Osteocyte (in vitro differentiated cells): ENCODE data around the gene RBM23. TPM values are rescaled to one million over a fixed set of nuclear protein-coding genes. Genes with fewer than 3 reads are reported as not detected.

Source experiments
- DNase-seq: peaks from one replicate; pipeline ENCODE4 v3.0.0; 2021; ENCODE audit warnings: mixed read lengths; ENCODE audit not compliant: unreplicated experiment; ENCODE audit errors: extremely low spot score
- H3K27ac Mint-ChIP-seq: one replicate; pipeline ENCODE4 v1.8.0; 2021; ENCODE audit warnings: mild to moderate bottlenecking, mixed read lengths; ENCODE audit not compliant: unreplicated experiment
- H3K27me3 Mint-ChIP-seq: one replicate; pipeline ENCODE4 v1.8.0; 2021; ENCODE audit warnings: mixed read lengths; ENCODE audit not compliant: unreplicated experiment
- H3K36me3 Mint-ChIP-seq: one replicate; pipeline ENCODE4 v1.8.0; 2021; ENCODE audit warnings: mixed read lengths; ENCODE audit not compliant: unreplicated experiment
- H3K4me1 Mint-ChIP-seq: one replicate; pipeline ENCODE4 v1.8.0; 2021; ENCODE audit warnings: mixed read lengths; ENCODE audit not compliant: unreplicated experiment
- H3K4me3 Mint-ChIP-seq: one replicate; pipeline ENCODE4 v1.8.0; 2021; ENCODE audit warnings: mild to moderate bottlenecking, moderate library complexity, mixed read lengths; ENCODE audit not compliant: unreplicated experiment
- H3K9me3 Mint-ChIP-seq: one replicate; pipeline ENCODE4 v1.8.0; 2021; ENCODE audit warnings: mixed read lengths; ENCODE audit not compliant: unreplicated experiment
- total RNA-seq: library from RNA; stranded (reverse); gene quantifications from 2 replicates; pipeline ENCODE4 v1.2.1, GENCODE V29; 2021
- TF ChIP-seq, protein P1 (sequence below): fragments of 200-600 bp; sonication (generic); IDR thresholded peaks from 2 replicates; pipeline ENCODE4 v1.5.0; 2021; ENCODE audit warnings: antibody characterized with exemption, mild to moderate bottlenecking, moderate library complexity

The RBM23 gene
- total RNA-seq, 1 donor from 2014 or later: 93.3 TPM

DNA sequence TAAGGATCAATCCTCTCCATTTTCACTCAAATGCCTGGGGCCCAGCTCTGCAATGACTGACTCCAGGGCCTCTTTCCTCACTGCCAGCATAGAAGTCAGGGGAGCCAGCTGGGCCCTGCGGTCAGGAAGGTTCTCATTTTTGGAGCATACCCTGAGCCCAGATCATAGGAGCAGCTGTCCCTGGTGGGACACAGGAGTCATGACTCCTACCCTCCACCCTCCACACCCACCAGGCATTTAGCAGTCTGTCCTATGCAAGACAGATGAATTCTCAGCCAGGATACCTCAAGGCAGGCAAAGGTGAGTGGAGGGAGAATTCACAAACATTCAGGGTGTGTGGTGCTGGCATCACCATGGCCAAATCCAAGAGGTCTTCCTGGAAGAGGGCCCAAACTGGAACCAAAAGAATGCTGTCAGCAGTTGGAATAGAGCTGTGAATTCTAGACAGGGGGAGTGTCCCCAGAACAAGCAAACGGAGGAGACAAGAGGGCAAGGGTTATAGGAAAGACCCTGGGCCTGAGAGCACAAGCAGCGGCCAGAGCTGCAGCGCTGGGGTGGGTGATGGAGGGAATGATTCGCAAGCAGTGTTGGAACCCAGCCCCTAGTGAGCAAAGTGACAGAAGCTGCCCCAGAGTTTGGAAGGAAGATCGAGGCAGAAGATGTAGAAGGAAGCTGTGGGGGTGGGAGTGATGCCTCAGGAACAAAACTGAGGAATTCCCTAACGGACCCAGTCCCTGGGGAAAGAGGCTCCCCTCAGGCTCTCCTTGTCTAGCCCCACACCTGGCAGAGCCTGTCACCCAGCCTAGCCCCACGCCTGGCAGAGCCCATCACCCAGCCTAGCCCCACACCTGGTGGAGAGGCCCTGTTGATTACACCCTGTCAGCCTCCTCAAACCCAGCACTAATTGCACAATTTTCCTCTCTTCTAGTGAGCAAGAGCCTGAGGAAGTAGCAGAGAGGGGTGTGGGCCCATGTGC lies 40.4 kb downstream of the RBM23 start:
- H3K4me3 Mint-ChIP-seq: no peak overlapping the region
- peaks cover 3% of the 10 kb centered on the region for H3K4me1 Mint-ChIP-seq
- H3K9me3 Mint-ChIP-seq: no peaks in the 10 kb centered on the region
- H3K27ac Mint-ChIP-seq: no peak overlapping the region
- peaks cover 23% of the 10 kb centered on the region for H3K36me3 Mint-ChIP-seq
- DNase-seq: no peak
- TF ChIP-seq, protein P1, sequence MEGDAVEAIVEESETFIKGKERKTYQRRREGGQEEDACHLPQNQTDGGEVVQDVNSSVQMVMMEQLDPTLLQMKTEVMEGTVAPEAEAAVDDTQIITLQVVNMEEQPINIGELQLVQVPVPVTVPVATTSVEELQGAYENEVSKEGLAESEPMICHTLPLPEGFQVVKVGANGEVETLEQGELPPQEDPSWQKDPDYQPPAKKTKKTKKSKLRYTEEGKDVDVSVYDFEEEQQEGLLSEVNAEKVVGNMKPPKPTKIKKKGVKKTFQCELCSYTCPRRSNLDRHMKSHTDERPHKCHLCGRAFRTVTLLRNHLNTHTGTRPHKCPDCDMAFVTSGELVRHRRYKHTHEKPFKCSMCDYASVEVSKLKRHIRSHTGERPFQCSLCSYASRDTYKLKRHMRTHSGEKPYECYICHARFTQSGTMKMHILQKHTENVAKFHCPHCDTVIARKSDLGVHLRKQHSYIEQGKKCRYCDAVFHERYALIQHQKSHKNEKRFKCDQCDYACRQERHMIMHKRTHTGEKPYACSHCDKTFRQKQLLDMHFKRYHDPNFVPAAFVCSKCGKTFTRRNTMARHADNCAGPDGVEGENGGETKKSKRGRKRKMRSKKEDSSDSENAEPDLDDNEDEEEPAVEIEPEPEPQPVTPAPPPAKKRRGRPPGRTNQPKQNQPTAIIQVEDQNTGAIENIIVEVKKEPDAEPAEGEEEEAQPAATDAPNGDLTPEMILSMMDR: no peak
- no peaks in the 10 kb centered on the region for H3K27me3 Mint-ChIP-seq

DNA sequence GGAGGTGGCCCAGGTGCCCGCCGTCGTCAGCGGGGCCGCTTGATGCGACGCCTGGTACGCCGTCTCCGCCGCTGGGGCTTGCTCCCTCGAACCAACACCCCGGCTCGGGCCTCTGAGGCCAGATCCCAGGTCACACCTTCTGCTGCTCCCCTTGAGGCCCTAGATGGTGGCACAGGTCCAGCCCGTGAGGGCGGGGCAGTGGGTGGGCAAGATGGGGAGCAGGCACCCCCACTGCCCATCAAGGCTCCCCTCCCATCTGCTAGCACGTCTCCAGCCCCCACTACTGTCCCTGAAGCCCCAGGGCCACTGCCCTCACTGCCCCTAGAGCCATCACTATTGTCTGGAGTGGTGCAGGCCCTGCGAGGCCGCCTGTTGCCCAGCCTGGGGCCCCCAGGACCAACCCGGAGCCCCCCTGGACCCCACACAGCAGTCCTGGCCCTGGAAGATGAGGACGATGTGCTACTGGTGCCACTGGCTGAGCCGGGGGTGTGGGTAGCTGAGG lies 41.9 kb downstream of the RBM23 start:
- no peak overlapping the region for H3K4me3 Mint-ChIP-seq
- DNase-seq: no peak
- peaks cover 11% of the 10 kb centered on the region for H3K4me1 Mint-ChIP-seq
- TF ChIP-seq, protein P1: no peak
- no peak overlapping the region for H3K27ac Mint-ChIP-seq
- H3K36me3 Mint-ChIP-seq: peaks cover 24% of the 10 kb centered on the region
- H3K9me3 Mint-ChIP-seq: no peaks in the 10 kb centered on the region
- no peaks in the 10 kb centered on the region for H3K27me3 Mint-ChIP-seq

DNA sequence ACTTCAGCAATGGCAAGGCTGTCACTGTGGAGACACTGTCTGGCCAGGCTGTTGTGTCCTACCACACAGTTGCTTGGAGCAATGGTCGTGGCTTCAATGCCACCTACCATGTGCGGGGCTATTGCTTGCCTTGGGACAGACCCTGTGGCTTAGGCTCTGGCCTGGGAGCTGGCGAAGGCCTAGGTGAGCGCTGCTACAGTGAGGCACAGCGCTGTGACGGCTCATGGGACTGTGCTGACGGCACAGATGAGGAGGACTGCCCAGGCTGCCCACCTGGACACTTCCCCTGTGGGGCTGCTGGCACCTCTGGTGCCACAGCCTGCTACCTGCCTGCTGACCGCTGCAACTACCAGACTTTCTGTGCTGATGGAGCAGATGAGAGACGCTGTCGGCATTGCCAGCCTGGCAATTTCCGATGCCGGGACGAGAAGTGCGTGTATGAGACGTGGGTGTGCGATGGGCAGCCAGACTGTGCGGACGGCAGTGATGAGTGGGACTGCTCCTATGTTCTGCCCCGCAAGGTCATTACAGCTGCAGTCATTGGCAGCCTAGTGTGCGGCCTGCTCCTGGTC lies 43.1 kb downstream of the RBM23 start:
- H3K4me1 Mint-ChIP-seq: peaks cover 11% of the 10 kb centered on the region
- H3K36me3 Mint-ChIP-seq: peaks cover 24% of the 10 kb centered on the region
- H3K27ac Mint-ChIP-seq: no peak overlapping the region
- no peaks in the 10 kb centered on the region for H3K9me3 Mint-ChIP-seq
- DNase-seq: no peak
- TF ChIP-seq, protein P1: no peak
- H3K4me3 Mint-ChIP-seq: no peak overlapping the region
- no peaks in the 10 kb centered on the region for H3K27me3 Mint-ChIP-seq

DNA sequence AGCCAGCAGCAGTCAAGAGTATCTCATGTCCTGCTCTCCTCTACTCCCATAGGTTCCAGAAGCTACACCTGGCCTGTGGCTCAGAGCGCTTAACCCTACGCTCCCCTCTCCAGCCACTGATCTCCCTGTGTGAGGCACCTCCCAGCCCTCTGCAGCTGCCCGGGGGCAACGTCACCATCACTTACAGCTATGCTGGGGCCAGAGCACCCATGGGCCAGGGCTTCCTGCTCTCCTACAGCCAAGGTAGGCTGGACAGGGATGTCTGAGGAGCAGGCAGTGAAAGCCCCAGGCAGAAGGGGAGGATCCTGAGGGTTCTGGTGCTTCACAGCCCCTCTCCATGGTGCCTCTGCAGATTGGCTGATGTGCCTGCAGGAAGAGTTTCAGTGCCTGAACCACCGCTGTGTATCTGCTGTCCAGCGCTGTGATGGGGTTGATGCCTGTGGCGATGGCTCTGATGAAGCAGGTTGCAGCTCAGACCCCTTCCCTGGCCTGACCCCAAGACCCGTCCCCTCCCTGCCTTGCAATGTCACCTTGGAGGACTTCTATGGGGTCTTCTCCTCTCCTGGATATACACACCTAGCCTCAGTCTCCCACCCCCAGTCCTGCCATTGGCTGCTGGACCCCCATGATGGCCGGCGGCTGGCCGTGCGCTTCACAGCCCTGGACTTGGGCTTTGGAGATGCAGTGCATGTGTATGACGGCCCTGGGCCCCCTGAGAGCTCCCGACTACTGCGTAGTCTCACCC lies 43.8 kb downstream of the RBM23 start:
- Mint-ChIP-seq H3K27ac (no peak overlapping the region), H3K36me3 (peaks cover 24% of the 10 kb centered on the region), H3K9me3 (no peaks in the 10 kb centered on the region), H3K4me1 (peaks cover 17% of the 10 kb centered on the region), H3K4me3 (no peak overlapping the region), H3K27me3 (no peaks in the 10 kb centered on the region)
- TF ChIP-seq, protein P1: no peak
- no peak for DNase-seq
